Mammary epithelial cell (primary cell): ENCODE data around the gene STK38.

Experiments
- EZH2 ChIP-seq: IDR thresholded peaks from 2 replicates; pipeline ENCODE4 v1.6.1; 2012; ENCODE audit warnings: low read length, inconsistent platforms, borderline replicate concordance
- TF ChIP-seq, protein P1 (sequence below), 2 donors: IDR thresholded peaks in 1 of 2; conservative IDR thresholded peaks in 1 of 2; 2 replicates each; pipeline ENCODE4 v1.5.1; 2011 to 2012; ENCODE audit warnings: inconsistent platforms in 2 of 2, low read length in 2 of 2, mild to moderate bottlenecking in 2 of 2, control low read depth in 1 of 2, low read depth in 1 of 2; ENCODE audit not compliant: insufficient read depth in 1 of 2; ENCODE audit errors: extremely low read depth in 1 of 2

- TF ChIP-seq, protein P1, sequence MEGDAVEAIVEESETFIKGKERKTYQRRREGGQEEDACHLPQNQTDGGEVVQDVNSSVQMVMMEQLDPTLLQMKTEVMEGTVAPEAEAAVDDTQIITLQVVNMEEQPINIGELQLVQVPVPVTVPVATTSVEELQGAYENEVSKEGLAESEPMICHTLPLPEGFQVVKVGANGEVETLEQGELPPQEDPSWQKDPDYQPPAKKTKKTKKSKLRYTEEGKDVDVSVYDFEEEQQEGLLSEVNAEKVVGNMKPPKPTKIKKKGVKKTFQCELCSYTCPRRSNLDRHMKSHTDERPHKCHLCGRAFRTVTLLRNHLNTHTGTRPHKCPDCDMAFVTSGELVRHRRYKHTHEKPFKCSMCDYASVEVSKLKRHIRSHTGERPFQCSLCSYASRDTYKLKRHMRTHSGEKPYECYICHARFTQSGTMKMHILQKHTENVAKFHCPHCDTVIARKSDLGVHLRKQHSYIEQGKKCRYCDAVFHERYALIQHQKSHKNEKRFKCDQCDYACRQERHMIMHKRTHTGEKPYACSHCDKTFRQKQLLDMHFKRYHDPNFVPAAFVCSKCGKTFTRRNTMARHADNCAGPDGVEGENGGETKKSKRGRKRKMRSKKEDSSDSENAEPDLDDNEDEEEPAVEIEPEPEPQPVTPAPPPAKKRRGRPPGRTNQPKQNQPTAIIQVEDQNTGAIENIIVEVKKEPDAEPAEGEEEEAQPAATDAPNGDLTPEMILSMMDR (conservative IDR thresholded peaks at IDR 0.05 in 1 of 2, IDR thresholded peaks at IDR 0.05 in 1 of 2; ENCODE audit: extremely low read depth in 1 of 2, insufficient read depth in 1 of 2, low read depth in 1 of 2, low read length in 2 of 2) = no peak
- TF ChIP-seq EZH2 = no peak
These were observed 46.3 kb upstream of the STK38 start for GRCh38 chr6:36593569-36594028.
